ENCODE data around the gene CNIH3. TPM values are rescaled to one million over a fixed set of nuclear protein-coding genes. Genes with fewer than 3 reads are reported as not detected.

CNIH3 gene
- total and polyA plus RNA-seq, 10 of the 15 experiments (the other 5 are each of a cell fraction or from before 2014, with no cell fraction given) = 0.77 to 5.8 (median 1.8) TPM

- peak; percentile 79 for TF ChIP-seq RCOR1 (conservative IDR thresholded peaks at IDR 0.05; ENCODE audit: low read depth, low read length)
- no peak for TF ChIP-seq HDAC6 (IDR thresholded peaks at IDR 0.05; ENCODE audit: unreplicated experiment)
- peak; percentile 74; the same call in 1 of the 2 replicates for TF ChIP-seq RB1 (IDR thresholded peaks at IDR 0.05; ENCODE audit: borderline replicate concordance)
- TF ChIP-seq, protein P1, sequence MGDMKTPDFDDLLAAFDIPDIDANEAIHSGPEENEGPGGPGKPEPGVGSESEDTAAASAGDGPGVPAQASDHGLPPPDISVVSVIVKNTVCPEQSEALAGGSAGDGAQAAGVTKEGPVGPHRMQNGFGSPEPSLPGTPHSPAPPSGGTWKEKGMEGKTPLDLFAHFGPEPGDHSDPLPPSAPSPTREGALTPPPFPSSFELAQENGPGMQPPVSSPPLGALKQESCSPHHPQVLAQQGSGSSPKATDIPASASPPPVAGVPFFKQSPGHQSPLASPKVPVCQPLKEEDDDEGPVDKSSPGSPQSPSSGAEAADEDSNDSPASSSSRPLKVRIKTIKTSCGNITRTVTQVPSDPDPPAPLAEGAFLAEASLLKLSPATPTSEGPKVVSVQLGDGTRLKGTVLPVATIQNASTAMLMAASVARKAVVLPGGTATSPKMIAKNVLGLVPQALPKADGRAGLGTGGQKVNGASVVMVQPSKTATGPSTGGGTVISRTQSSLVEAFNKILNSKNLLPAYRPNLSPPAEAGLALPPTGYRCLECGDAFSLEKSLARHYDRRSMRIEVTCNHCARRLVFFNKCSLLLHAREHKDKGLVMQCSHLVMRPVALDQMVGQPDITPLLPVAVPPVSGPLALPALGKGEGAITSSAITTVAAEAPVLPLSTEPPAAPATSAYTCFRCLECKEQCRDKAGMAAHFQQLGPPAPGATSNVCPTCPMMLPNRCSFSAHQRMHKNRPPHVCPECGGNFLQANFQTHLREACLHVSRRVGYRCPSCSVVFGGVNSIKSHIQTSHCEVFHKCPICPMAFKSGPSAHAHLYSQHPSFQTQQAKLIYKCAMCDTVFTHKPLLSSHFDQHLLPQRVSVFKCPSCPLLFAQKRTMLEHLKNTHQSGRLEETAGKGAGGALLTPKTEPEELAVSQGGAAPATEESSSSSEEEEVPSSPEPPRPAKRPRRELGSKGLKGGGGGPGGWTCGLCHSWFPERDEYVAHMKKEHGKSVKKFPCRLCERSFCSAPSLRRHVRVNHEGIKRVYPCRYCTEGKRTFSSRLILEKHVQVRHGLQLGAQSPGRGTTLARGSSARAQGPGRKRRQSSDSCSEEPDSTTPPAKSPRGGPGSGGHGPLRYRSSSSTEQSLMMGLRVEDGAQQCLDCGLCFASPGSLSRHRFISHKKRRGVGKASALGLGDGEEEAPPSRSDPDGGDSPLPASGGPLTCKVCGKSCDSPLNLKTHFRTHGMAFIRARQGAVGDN (IDR thresholded peaks at IDR 0.05) = peak; percentile 78
- no peak for TF ChIP-seq REST (IDR thresholded peaks at IDR 0.05; ENCODE audit: low read depth, low read length)
- TF ChIP-seq SMAD5 (IDR thresholded peaks at IDR 0.05; ENCODE audit: low read depth) = no peak
- peak; percentile 41 to 48; a peak in 2 of 4 replicates for TF ChIP-seq BHLHE40 (IDR thresholded peaks at IDR 0.05; ENCODE audit: borderline replicate concordance in 1 of 2, low read depth in 2 of 2, low read length in 1 of 2)
- TF ChIP-seq KLF5 (IDR thresholded peaks at IDR 0.05; ENCODE audit: partially characterized antibody) = no peak
- no peak for TF ChIP-seq EGR1 (IDR thresholded peaks at IDR 0.05; ENCODE audit: borderline replicate concordance in 1 of 2, low read depth in 2 of 2, low read length in 2 of 2)
- 0 out of 2 replicates have a peak, but pooled peaks have one; percentile 18 for TF ChIP-seq EED (IDR thresholded peaks at IDR 0.05; ENCODE audit: low read depth)
- TF ChIP-seq SIN3A (IDR thresholded peaks at IDR 0.05; ENCODE audit: low read depth, low read length) = no peak
- TF ChIP-seq RBBP5 (conservative IDR thresholded peaks at IDR 0.05) = no peak
- TF ChIP-seq E2F8 (IDR thresholded peaks at IDR 0.05; ENCODE audit: low read depth, partially characterized antibody) = peak; percentile 12
- no peak for TF ChIP-seq CHD1 (IDR thresholded peaks at IDR 0.05; ENCODE audit: low read depth, low read length)
- TF ChIP-seq MEF2B (IDR thresholded peaks at IDR 0.05; ENCODE audit: partially characterized antibody, poor library complexity, severe bottlenecking) = peak; percentile 97
These were observed 117.2 kb downstream of the CNIH3 start (continued) for GRCh38 chr1:224733027-224733911.

Measured in GM12878 (cell line).